Measurements from ENCODE around the gene PPIB.

DNA sequence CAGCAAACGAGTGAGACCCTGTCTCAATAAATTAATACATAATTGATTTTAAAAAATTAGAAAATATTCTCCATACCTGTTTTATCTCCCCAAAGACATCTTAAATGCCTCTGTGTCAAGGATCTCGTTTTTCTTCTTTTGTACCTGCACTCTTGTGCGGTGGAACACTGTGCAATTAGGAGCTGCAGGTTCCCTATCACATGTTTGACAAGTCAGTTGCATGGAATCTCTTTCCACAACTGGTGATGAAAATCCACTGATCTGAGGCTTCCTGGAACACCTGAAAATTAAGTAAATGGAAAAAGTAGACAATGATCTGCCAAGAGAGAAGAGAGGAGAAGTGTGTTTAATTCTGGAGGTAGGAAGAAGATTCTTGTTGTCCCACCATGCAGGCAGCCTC, 14.2 kb downstream of the PPIB start:
- TF ChIP-seq, protein P1, sequence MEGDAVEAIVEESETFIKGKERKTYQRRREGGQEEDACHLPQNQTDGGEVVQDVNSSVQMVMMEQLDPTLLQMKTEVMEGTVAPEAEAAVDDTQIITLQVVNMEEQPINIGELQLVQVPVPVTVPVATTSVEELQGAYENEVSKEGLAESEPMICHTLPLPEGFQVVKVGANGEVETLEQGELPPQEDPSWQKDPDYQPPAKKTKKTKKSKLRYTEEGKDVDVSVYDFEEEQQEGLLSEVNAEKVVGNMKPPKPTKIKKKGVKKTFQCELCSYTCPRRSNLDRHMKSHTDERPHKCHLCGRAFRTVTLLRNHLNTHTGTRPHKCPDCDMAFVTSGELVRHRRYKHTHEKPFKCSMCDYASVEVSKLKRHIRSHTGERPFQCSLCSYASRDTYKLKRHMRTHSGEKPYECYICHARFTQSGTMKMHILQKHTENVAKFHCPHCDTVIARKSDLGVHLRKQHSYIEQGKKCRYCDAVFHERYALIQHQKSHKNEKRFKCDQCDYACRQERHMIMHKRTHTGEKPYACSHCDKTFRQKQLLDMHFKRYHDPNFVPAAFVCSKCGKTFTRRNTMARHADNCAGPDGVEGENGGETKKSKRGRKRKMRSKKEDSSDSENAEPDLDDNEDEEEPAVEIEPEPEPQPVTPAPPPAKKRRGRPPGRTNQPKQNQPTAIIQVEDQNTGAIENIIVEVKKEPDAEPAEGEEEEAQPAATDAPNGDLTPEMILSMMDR (IDR thresholded peaks at IDR 0.05): no peak
- TF ChIP-seq POLR2A (IDR thresholded peaks at IDR 0.05): no peak
